GM18861 (cell line): ENCODE data around the gene ARHGEF17.

ENCODE experiments used
- ATAC-seq: cut with Tn5 transposase; IDR thresholded peaks from one replicate; pipeline ENCODE4 v1.9.1; 2021; ENCODE audit not compliant: unreplicated experiment

The ARHGEF17 gene

GRCh38 chr11:73292525-73292894 is 15.6 kb upstream of the ARHGEF17 start:
- no peak for ATAC-seq

- no peak for ATAC-seq
Measured at GRCh38 chr11:73293356-73293936, 14.6 kb upstream of the ARHGEF17 start.

- no peak for ATAC-seq
Measured at GRCh38 chr11:73294604-73295003, 13.5 kb upstream of the ARHGEF17 start.

GRCh38 chr11:73295241-73295995 is 12.7 kb upstream of the ARHGEF17 start:
- ATAC-seq = no peak

GRCh38 chr11:73295996-73296318 is 12.1 kb upstream of the ARHGEF17 start:
- ATAC-seq = no peak

GRCh38 chr11:73296501-73297230 is 11.4 kb upstream of the ARHGEF17 start:
- no peak for ATAC-seq

- ATAC-seq = no peak
Measured at GRCh38 chr11:73297231-73297590, 10.9 kb upstream of the ARHGEF17 start.

- ATAC-seq = no peak
Measured at GRCh38 chr11:73297702-73298101, 10.4 kb upstream of the ARHGEF17 start.

- no peak for ATAC-seq
Measured at GRCh38 chr11:73298233-73298632, 9.8 kb upstream of the ARHGEF17 start.

- ATAC-seq = no peak
Measured at GRCh38 chr11:73299751-73300150, 8.3 kb upstream of the ARHGEF17 start.

GRCh38 chr11:73306069-73306841 is 1.8 kb upstream of the ARHGEF17 start:
- ATAC-seq = no peak

- no peak for ATAC-seq
Measured at GRCh38 chr11:73306977-73307322, 1.1 kb upstream of the ARHGEF17 start.

- ATAC-seq = peak; percentile 44
Measured at GRCh38 chr11:73307323-73308002, 613 bp upstream of the ARHGEF17 start.

GRCh38 chr11:73308961-73309919 is 1.2 kb downstream of the ARHGEF17 start:
- no peak for ATAC-seq

GRCh38 chr11:73310076-73310475 is 2.0 kb downstream of the ARHGEF17 start:
- ATAC-seq = no peak

- ATAC-seq = no peak
Measured at GRCh38 chr11:73310661-73311393, 2.8 kb downstream of the ARHGEF17 start.

- ATAC-seq = no peak
Measured at GRCh38 chr11:73311394-73311869, 3.4 kb downstream of the ARHGEF17 start.

GRCh38 chr11:73312036-73312435 is 4.0 kb downstream of the ARHGEF17 start:
- no peak for ATAC-seq

- no peak for ATAC-seq
Measured at GRCh38 chr11:73312851-73313327, 4.8 kb downstream of the ARHGEF17 start.
